Smooth muscle cell (in vitro differentiated cells): Measurements from ENCODE around the gene DOCK1. TPM values are rescaled to one million over a fixed set of nuclear protein-coding genes. Genes with fewer than 3 reads are reported as not detected.

Source experiments
- DNase-seq: peaks from one replicate; lab custom pipeline; 2025; ENCODE audit not compliant: unreplicated experiment; lab: John Stamatoyannopoulos, UW
- H2AFZ ChIP-seq: fragments of 200-600 bp; sonication (generic); 2 replicates; pipeline ENCODE4 v1.6.0; 2016; ENCODE audit warnings: antibody characterized with exemption, low read depth, mild to moderate bottlenecking
- H3F3A ChIP-seq: fragments of 200-600 bp; sonication (generic); 2 replicates; pipeline ENCODE4 v1.6.0; 2017; ENCODE audit warnings: antibody characterized with exemption, low read depth
- H3K27ac ChIP-seq: fragments of 200-600 bp; sonication (generic); 2 replicates; pipeline ENCODE4 v1.5.1; 2016; ENCODE audit warnings: low read depth, mild to moderate bottlenecking
- H3K27me3 ChIP-seq: fragments of 200-600 bp; sonication (generic); 2 replicates; pipeline ENCODE4 v1.6.1; 2016; ENCODE audit warnings: low read depth, mild to moderate bottlenecking
- H3K36me3 ChIP-seq: fragments of 200-600 bp; sonication (generic); 2 replicates; pipeline ENCODE4 v1.5.1; 2016; ENCODE audit warnings: low read depth
- H3K4me1 ChIP-seq: fragments of 200-600 bp; sonication (generic); 2 replicates; pipeline ENCODE4 v1.5.1; 2016; ENCODE audit warnings: low read depth
- H3K4me2 ChIP-seq: fragments of 200-600 bp; sonication (generic); 2 replicates; pipeline ENCODE4 v1.6.0; 2016; ENCODE audit warnings: mild to moderate bottlenecking
- H3K4me3 ChIP-seq: fragments of 200-600 bp; sonication (generic); 2 replicates; pipeline ENCODE4 v1.5.1; 2016; ENCODE audit warnings: mild to moderate bottlenecking
- H3K79me2 ChIP-seq: fragments of 200-600 bp; sonication (generic); 2 replicates; pipeline ENCODE4 v1.6.0; 2016; ENCODE audit warnings: low read depth, mild to moderate bottlenecking
- H3K9ac ChIP-seq: fragments of 200-600 bp; sonication (generic); 2 replicates; pipeline ENCODE4 v1.6.0; 2016; ENCODE audit warnings: low read depth
- H3K9me3 ChIP-seq: fragments of 200-600 bp; sonication (generic); replicated peaks from 2 replicates; pipeline ENCODE4 v1.5.1; 2016; ENCODE audit warnings: low read depth
- H4K20me1 ChIP-seq: fragments of 200-600 bp; sonication (generic); 2 replicates; pipeline ENCODE4 v1.6.0; 2016; ENCODE audit warnings: low read depth
- CTCF ChIP-seq: fragments of 200-600 bp; sonication (generic); IDR thresholded peaks from 2 replicates; pipeline ENCODE4 v1.5.1; 2017; ENCODE audit warnings: borderline replicate concordance, mild to moderate bottlenecking, antibody characterized with exemption; ENCODE audit not compliant: insufficient read depth, poor library complexity, severe bottlenecking
- WGBS: methylation state at CpG from one replicate; pipeline ENCODE4 v1.1.7; 2016; ENCODE audit warnings: low lambda C conversion rate; 5-methylcytosine and 5-hydroxymethylcytosine counted together
- polyA plus RNA-seq: library from polyadenylated mRNA; unstranded; fragments of >200 nt; fragmentation: Nextera tagmentation; extraction: Ambion mirVana; gene quantifications from 2 replicates; pipeline ENCODE4 v1.2.1, GENCODE V29; 2016
- total RNA-seq: library from RNA; depleted of rRNA; stranded (reverse); fragments of >200 nt; gene quantifications from 2 replicates; pipeline ENCODE4 v1.2.3, GENCODE V29; 2014

The DOCK1 gene
- total and polyA plus RNA-seq, 2 experiments from 2014 or later: 18.4 to 37.1 TPM

- peaks cover 25% of the 10 kb centered on the region for H3K27me3 ChIP-seq
Measured at GRCh38 chr10:127194599-127194998, 289.4 kb downstream of the DOCK1 start.

GRCh38 chr10:127195041-127195506 is 289.8 kb downstream of the DOCK1 start:
- no peaks in the 10 kb centered on the region for H3F3A ChIP-seq
- no peak overlapping the region for H3K9ac ChIP-seq
- H2AFZ ChIP-seq: no peak overlapping the region
- peaks cover 13% of the 10 kb centered on the region for H3K4me1 ChIP-seq
- peak overlapping the region; percentile 56 for H3K4me3 ChIP-seq
- H3K27ac ChIP-seq: no peak overlapping the region
- peaks cover 25% of the 10 kb centered on the region for H3K27me3 ChIP-seq
- H4K20me1 ChIP-seq: peaks cover 92% of the 10 kb centered on the region
- no peaks in the 10 kb centered on the region for H3K79me2 ChIP-seq
- no peaks in the 10 kb centered on the region for H3K9me3 ChIP-seq
- H3K36me3 ChIP-seq: no peaks in the 10 kb centered on the region
- peak overlapping the region; percentile 96 for H3K4me2 ChIP-seq
- DNase-seq: no peak
- TF ChIP-seq CTCF: no peak
- 3% methylated on average over 21 of the region's 28 CpGs for WGBS

More at GRCh38 chr10:127194599-127194998, 289.4 kb downstream of the DOCK1 start:
- H3K4me2 ChIP-seq: peak overlapping the region; percentile 96
- no peaks in the 10 kb centered on the region for H3K9me3 ChIP-seq
- 40% methylated on average over 16 of the region's 16 CpGs for WGBS
- DNase-seq: no peak
- peaks cover 94% of the 10 kb centered on the region for H4K20me1 ChIP-seq
- H3K79me2 ChIP-seq: no peaks in the 10 kb centered on the region
- H3K36me3 ChIP-seq: no peaks in the 10 kb centered on the region
- H3F3A ChIP-seq: no peaks in the 10 kb centered on the region
- H3K27ac ChIP-seq: no peak overlapping the region
- H2AFZ ChIP-seq: no peak overlapping the region
- no peak for TF ChIP-seq CTCF
- no peak overlapping the region for H3K4me3 ChIP-seq
- H3K9ac ChIP-seq: no peak overlapping the region
- H3K4me1 ChIP-seq: peaks cover 13% of the 10 kb centered on the region

GRCh38 chr10:127195571-127196281 is 290.5 kb downstream of the DOCK1 start:
- H3K27me3 ChIP-seq: peaks cover 25% of the 10 kb centered on the region
- H3K9me3 ChIP-seq: no peaks in the 10 kb centered on the region
- H3K27ac ChIP-seq: no peak overlapping the region
- H3K4me1 ChIP-seq: peaks cover 13% of the 10 kb centered on the region
- no peak overlapping the region for H3K9ac ChIP-seq
- no peaks in the 10 kb centered on the region for H3F3A ChIP-seq
- peak overlapping the region; percentile 56 for H3K4me3 ChIP-seq
- WGBS: under 1% methylated on average over 75 of the region's 91 CpGs
- H4K20me1 ChIP-seq: peaks cover 87% of the 10 kb centered on the region
- no peak overlapping the region for H2AFZ ChIP-seq
- no peaks in the 10 kb centered on the region for H3K36me3 ChIP-seq
- peak overlapping the region; percentile 96 for H3K4me2 ChIP-seq
- TF ChIP-seq CTCF: no peak
- H3K79me2 ChIP-seq: no peaks in the 10 kb centered on the region
- DNase-seq: no peak
